Adrenal gland (tissue), 5 donors: ENCODE results near the gene ARPC1B.

ENCODE experiments used
- CTCF ChIP-seq, 6 experiments: fragments of 450-650 bp in 4 of 6; fragments of 200-600 bp in 2 of 6; sonication (generic) in 1 of 6; IDR thresholded peaks; 1 replicate in 5 of 6; 2 replicates in 1 of 6; pipeline versions ENCODE4 v1.5.1 to v1.8.0; 2016 to 2021; ENCODE audit warnings: antibody characterized with exemption in 6 of 6, mild to moderate bottlenecking in 2 of 6, moderate library complexity in 1 of 6
- POLR2A ChIP-seq, 2 donors: fragments of 450-650 bp; IDR thresholded peaks; one replicate each; pipeline ENCODE4 v1.6.1; 2017; ENCODE audit warnings: antibody characterized with exemption in 2 of 2, mild to moderate bottlenecking in 2 of 2, moderate library complexity in 1 of 2
- donor health status: DM: no; HTN: no; CAD: no.

GRCh38 chr7:99331002-99331401, 43.5 kb upstream of the ARPC1B start:
- no peak for TF ChIP-seq CTCF (IDR thresholded peaks at IDR 0.05)
- no peak for TF ChIP-seq POLR2A (IDR thresholded peaks at IDR 0.05)
